ENCODE results near the gene EPB41L2.

Gene EPB41L2

DNA sequence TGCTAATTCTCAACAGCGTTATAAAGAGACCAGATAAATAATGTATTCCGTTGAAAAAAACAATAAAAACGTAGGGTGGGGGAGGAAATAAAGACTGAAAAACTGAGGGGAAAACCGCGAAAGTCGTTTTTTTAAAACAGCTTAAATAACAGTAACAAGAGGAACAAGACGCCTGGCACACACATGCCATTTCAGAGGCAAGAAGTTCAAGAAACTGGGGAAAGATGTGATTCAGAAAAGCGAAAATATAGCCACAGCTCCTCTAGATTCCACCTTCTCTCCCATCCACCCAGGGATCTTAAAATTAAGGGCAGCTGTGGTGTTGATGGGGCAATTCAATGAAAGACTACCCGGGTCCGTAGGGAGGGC is 1.3 kb downstream of the EPB41L2 start:
- DNase-seq (ENCODE audit: low read depth), result peak; percentile 10

- DNase-seq (ENCODE audit: low read depth), result no peak
Measured at GRCh38 chr6:131061041-131061750, 1.8 kb downstream of the EPB41L2 start.

DNA sequence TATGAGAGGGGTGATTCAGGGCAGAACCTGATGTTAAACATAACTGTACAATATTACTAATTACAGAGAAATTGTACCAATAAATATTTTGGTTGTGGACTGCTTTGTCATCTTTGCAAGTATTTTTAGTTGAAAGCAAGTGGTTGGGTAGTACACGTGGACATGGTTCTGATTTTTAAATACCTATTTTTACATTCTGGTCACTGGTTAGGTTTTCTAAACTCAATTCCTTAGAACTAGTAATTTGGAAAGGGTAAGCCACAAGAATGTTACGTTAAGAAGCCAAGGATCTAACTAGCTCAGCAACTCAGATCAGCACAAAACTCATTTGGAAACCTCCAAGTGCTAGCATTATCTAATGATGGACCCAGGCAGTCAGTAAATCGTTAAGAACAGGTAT is 2.7 kb downstream of the EPB41L2 start:
- DNase-seq (ENCODE audit: low read depth), result no peak

DNA sequence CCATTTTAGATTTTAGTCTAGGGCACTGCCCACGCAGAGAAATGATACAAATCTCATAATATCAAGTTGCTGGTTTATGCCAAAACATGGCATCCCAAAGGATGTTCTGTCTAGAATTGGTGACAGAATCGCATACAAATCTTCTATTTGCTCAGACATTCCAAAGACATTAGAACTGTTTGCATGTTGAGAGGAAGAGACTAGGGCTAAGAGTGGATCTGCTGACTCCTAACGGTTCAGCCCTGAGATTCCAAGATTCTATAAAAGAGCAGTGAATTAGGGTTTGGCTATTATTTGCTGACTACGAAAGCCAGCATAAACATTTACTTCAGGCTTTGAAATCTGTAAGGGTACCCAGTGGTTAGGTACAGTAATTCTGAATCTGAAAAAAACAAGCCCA is 3.6 kb downstream of the EPB41L2 start:
- peak; percentile 32 for DNase-seq (ENCODE audit: low read depth)

DNA sequence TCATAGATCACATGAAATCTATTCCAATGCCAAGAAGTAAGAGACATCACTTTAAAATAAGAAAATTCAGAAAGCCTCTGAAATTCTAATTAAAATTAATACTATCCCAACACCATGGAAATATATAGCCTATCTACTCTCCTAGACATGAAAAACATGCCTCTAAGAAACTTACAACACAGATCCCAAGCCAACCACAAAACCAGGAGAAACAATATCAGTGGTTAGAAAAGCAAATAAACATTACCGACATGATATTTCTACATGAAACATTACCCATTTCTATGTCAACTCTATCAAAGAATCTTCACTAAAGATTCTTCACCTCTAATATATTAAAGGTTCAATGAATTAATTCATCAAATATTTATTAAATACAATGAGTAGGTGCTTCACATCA is 4.8 kb downstream of the EPB41L2 start:
- peak; percentile 50 for DNase-seq (ENCODE audit: low read depth)

DNA sequence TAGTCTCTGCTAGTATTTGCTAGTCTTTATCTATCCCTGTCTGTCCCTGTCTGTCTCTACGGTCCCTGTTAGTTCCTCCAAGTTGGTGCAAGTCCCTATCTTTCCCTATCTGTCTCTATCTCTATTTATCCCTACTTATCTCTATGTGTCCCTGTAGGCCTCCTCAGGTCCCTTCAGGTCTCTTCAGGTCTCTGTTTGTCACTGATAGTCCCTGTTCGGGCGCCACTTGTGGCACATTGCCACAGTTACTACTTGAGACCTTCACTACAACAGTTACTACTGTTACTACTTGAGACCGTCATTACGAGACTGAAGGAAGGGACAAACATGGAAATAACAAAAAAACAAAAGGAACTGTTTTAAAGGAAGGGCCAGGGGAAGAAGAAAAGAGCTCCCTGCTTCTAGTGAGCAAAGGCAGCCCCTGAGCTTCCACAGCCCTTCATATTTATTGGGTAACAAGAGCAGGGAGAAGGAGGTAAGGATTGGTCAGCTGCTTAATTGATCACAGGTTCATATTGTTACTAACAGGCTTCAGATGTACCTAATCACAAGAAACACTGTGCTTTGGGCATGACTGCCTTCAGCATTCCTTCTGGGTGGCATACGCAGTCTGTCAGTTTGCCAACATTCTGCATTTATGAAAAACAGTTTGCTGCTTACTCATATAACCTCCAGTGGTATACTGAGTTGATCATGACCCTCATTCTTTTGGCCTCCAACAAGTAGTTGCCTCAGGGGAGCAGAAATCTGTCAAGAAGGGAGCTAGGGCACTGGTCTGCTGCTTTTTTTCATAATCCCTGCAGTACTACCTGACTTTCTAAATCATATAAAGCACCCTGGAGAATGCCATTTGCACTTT is 8.4 kb downstream of the EPB41L2 start:
- peak; percentile 73 for DNase-seq (ENCODE audit: low read depth)

- no peak for DNase-seq (ENCODE audit: low read depth)
Measured at GRCh38 chr6:131053546-131054240, 9.4 kb downstream of the EPB41L2 start.

DNA sequence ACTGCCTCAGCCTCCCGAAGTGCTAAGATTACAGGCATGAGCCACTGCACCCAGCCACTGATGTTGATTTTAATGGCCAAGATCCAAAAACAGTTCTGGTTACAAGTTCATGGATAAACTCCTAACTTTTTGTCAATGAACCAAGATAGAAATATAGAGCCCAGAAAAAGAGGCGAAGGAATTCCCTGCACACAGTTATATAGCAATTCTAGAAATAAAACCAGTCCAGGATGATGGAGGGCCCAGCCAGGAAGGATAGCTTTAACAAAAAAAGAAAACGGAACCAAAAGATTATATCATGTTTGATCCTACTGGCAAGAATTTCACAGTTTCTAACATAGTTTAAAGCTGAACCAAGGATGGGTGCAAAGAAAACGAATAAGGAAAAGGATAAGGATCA is 10.9 kb downstream of the EPB41L2 start:
- no peak for DNase-seq (ENCODE audit: low read depth)

DNA sequence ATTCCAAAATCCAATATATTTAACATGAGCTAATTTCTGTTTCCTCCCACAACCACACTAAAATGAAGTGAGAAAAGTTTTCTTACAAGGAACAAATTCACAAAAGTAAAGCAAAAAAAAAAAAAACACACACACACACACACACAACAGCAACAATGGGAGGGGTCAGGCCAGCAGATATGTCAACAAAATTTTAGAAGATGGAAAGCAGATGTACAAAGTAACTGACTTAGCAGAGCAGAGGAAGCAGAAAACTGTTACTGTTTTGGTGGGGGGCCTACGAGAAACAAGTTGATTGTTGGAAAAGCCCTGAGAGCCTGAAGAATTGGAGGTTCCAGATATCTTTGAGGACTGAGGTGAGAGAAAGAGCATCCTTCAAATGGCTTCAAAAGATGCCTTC is 11.7 kb downstream of the EPB41L2 start:
- DNase-seq (ENCODE audit: low read depth), result no peak

DNA sequence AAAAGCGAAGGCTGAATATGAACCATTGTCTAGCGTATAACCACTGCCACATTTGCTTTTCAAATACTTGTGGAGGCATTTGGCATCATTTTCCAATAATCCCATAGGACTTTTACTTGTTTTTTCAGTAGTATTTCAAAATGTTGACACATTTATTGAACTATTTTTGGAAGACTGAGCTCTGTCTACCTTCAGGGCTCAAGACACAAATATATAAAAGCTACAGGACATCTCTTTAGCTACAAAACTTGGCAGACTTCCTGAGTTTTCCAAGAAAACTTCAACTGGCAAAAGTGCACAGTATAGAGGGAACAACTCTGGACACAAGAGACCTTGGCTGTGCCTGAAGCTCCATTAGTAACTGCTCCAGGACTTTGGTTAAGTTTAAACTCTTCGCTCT is 13.4 kb downstream of the EPB41L2 start:
- DNase-seq (ENCODE audit: low read depth), result no peak

DNA sequence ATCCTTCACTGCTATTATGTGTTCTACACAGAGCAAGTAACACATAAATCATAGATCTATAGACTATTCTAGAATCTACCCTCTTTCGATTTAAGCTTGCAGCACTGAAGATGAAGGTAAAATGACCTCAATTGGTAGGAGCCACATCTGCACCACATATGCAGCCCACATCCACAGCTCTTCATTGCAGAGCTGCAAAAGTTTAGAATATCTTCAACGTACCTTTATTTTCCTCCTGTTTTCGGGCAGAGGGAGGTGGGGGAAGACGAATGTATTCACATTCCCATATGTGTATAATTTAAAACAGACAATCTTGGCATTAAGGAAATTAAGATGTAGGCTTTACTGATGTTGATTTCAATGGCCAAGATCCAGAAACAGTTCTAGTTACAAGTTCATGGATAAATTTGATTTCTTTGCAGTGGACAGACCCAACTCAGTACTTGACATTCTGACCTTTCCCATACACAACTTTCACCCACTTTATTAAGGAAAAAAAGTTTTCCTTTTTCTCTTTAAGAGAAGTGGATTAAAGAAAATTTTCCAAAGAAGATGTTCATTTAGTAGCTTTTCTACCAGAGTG is 14.0 kb downstream of the EPB41L2 start:
- DNase-seq (ENCODE audit: low read depth), result no peak

DNA sequence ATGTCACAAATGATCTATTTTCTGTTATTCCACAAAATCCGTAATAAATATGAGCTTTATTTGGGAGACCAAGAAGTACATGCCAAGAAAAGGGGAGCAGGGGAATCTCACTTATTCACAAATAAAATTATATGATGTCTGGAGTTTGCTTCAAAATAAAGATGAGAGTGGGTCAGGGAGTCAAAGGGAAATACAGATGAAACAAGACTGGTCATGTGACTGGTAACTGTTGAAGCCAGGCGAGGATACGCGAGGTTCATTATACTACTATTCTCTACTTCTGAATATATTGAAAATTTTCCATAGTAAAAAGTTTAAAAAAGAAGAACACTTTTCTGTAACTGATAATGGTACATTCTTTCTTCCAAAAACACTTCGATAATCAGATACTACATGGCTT is 14.6 kb downstream of the EPB41L2 start:
- DNase-seq (ENCODE audit: low read depth), result no peak

DNA sequence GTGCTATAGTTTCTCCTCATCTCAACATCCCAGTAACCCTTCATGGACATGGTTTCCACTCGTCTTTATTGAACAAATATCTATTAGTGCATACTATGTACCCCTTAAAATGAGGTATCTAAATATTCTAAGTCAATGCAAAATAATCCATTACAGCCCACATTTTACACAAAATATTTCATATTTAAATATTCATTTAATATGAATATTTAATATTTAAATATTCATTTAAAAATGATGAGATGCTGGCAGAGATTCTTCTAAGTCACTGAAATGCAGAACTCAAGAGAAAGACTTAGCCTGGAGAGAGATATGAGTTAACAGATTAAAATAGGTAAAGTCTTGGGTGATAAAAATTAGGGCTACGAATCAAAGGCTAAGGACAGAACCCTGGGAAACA is 17.9 kb downstream of the EPB41L2 start:
- no peak for DNase-seq (ENCODE audit: low read depth)

- no peak for DNase-seq (ENCODE audit: low read depth)
Measured at GRCh38 chr6:131043902-131044447, 19.1 kb downstream of the EPB41L2 start.

DNA sequence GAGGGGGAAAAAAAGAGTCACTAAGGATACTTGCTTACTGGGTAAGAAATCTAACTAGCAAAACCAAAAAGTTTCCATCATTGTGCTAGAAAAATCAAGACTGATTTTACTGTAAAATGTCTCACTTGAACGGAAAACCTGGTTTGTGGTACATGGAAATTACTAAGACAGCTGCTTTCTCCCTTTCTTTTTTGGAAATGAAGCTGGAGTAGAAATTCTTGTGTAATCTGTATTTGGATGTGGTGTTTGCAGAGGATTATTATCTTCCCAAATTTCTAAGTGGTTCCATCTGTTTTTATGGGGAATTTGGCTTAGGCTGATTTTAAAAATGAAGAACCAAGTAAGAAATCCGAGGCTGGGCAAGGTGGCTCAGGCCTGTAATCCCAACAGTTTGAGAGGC is 20.4 kb downstream of the EPB41L2 start:
- peak; percentile 67 for DNase-seq (ENCODE audit: low read depth)

- no peak for DNase-seq (ENCODE audit: low read depth)
Measured at GRCh38 chr6:131041814-131042213, 21.2 kb downstream of the EPB41L2 start.

- no peak for DNase-seq (ENCODE audit: low read depth)
Measured at GRCh38 chr6:131040866-131041265, 22.2 kb downstream of the EPB41L2 start.

DNA sequence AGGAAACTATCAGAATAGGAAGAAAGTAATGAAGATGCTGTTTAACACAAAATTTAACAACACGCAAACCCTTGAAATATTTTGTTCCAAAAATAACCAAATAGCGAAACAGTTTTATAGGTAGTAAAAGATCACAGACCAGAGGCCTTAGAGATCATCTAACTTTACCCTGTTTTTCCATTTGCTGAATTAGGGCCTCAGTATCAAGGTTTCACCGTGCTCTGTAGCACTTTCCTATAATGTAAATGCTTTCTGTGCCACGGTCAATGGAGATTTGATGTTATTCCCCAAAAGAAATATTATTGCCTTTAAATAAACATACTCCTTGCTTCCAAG is 23.7 kb downstream of the EPB41L2 start:
- no peak for DNase-seq (ENCODE audit: low read depth)

DNA sequence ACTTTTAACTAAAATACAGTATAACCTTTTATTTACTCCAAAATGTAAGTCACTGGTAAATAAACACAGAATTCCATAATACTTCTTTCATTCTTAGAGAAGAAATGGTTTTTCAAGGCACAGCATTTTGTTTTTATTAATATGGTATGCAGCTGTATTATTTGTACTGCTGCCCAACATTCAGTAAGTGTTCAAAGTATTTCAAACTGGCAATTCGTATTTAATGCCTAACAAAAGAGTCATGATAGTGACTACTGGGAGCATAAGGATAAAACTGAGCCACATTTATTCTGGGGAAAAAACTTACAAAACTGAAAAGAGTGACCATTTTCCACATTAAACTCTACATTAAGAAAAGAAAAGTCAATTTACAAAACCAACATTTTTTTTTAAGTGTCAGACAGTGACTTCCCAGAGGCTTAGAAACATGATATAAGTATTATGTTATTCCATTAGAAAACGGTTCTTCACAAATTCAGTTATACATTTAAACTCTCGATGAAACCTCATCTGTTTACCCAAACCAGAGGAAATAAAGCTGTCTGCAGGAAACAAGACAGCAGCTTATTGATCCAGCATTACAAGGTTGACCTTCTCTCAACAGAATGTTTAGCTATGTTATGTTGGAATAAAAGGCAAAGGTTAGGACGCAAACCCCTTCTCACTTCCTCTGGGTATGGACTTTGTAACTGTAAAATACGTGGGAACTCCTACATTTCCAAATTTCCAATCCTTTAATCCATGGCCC is 24.3 kb downstream of the EPB41L2 start:
- peak; percentile 66 for DNase-seq (ENCODE audit: low read depth)

DNA sequence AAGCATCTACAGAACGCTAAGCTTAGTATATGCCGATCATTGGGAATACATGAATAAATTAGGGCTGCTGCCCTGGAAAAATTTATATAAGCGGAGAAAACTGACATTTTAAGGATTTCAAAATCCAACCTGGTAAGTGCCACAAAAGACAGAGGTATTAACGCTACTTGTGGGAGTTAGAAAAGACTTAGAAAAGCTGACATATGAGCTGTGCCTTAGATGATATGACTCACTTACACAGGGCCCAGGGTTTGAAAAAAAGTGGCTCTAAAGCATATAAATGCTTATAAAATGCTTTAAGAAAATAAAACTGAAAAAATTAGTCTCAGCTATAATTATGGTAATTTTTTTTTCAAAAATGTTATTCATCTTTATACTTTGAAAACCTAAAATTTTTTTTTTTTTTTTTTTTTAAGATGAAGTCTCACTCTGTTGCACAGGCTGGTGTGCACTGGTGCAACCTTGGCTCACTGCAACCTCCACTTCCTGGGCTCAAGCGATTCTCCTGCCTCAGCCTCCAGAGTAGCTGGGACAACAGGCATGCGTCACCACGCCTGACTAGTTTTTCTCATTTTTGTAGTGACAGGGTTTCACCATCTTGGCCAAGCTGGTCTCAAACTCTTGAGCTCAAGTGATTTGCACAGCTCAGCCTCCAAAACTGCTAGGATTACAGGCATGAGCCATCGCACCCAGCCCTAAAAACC is 25.7 kb downstream of the EPB41L2 start:
- DNase-seq (ENCODE audit: low read depth), result no peak

- DNase-seq (ENCODE audit: low read depth), result no peak
Measured at GRCh38 chr6:131036601-131037000, 26.4 kb downstream of the EPB41L2 start.

All from fibroblast of gingiva (primary cell).